Measurements from ENCODE around the gene PEPD. TPM values are rescaled to one million over a fixed set of nuclear protein-coding genes. Genes with fewer than 3 reads are reported as not detected.
A peak's percentile ranks its signal among the peaks of the same experiment; 100 is the strongest.
"Not testable (repeated sequence)": the region's sequence is repeated elsewhere in the genome, so short reads cannot be mapped to it uniquely, and the experiment has no call there.

PEPD gene
- total RNA-seq (2014; rRNA removed; shearing (Covaris generic); ENCODE audit: low replicate concordance) = 148 and 165 TPM in 2 replicates

- in situ Hi-C loops (cut with HindIII; ENCODE audit: low pct_unique_long_range_greater_than_20kb, low sequenced_read_pairs) = no loop called here
- peak; percentile 86 for DNase-seq (ENCODE audit: low read depth)
Measured at GRCh38 chr19:33521480-33522370, at the start of gene PEPD. PEPD (minus strand) TSS chr19:33521791; CDS start chr19:33521760, 31 bp downstream.

- DNase-seq (ENCODE audit: low read depth) = no peak
- in situ Hi-C loops (cut with HindIII; ENCODE audit: low pct_unique_long_range_greater_than_20kb, low sequenced_read_pairs) = no loop called here
Measured at GRCh38 chr19:33569821-33570220, 48.2 kb upstream of the PEPD start.

GRCh38 chr19:33568706-33569105, 47.1 kb upstream of the PEPD start:
- in situ Hi-C loops (cut with HindIII; ENCODE audit: low pct_unique_long_range_greater_than_20kb, low sequenced_read_pairs) = no loop called here
- no peak for DNase-seq (ENCODE audit: low read depth)

- in situ Hi-C loops (cut with HindIII; ENCODE audit: low pct_unique_long_range_greater_than_20kb, low sequenced_read_pairs) = no loop called here
Measured at GRCh38 chr19:33564836-33565338, 43.3 kb upstream of the PEPD start.

GRCh38 chr19:33562636-33563035, 41.0 kb upstream of the PEPD start:
- in situ Hi-C loops (cut with HindIII; ENCODE audit: low pct_unique_long_range_greater_than_20kb, low sequenced_read_pairs) = no loop called here
- DNase-seq (ENCODE audit: low read depth) = no peak

More at GRCh38 chr19:33564836-33565338, 43.3 kb upstream of the PEPD start:
- DNase-seq (ENCODE audit: low read depth) = no peak

- in situ Hi-C loops (cut with HindIII; ENCODE audit: low pct_unique_long_range_greater_than_20kb, low sequenced_read_pairs); DNase-seq (ENCODE audit: low read depth): not testable (repeated sequence)
Measured at GRCh38 chr19:33561666-33562065, 40.1 kb upstream of the PEPD start.

- no peak for DNase-seq (ENCODE audit: low read depth)
- in situ Hi-C loops (cut with HindIII; ENCODE audit: low pct_unique_long_range_greater_than_20kb, low sequenced_read_pairs) = no loop called here
Measured at GRCh38 chr19:33561261-33561660, 39.7 kb upstream of the PEPD start.

GRCh38 chr19:33559996-33560395, 38.4 kb upstream of the PEPD start:
- in situ Hi-C loops (cut with HindIII; ENCODE audit: low pct_unique_long_range_greater_than_20kb, low sequenced_read_pairs) = no loop called here
- DNase-seq (ENCODE audit: low read depth) = no peak

GRCh38 chr19:33558856-33559255, 37.3 kb upstream of the PEPD start:
- DNase-seq (ENCODE audit: low read depth) = no peak
- in situ Hi-C loops (cut with HindIII; ENCODE audit: low pct_unique_long_range_greater_than_20kb, low sequenced_read_pairs) = no loop called here

- DNase-seq (ENCODE audit: low read depth) = no peak
- in situ Hi-C loops (cut with HindIII; ENCODE audit: low pct_unique_long_range_greater_than_20kb, low sequenced_read_pairs) = no loop called here
Measured at GRCh38 chr19:33558151-33558550, 36.6 kb upstream of the PEPD start.

GRCh38 chr19:33557720-33558119, 36.1 kb upstream of the PEPD start:
- no peak for DNase-seq (ENCODE audit: low read depth)
- in situ Hi-C loops (cut with HindIII; ENCODE audit: low pct_unique_long_range_greater_than_20kb, low sequenced_read_pairs) = no loop called here

- in situ Hi-C loops (cut with HindIII; ENCODE audit: low pct_unique_long_range_greater_than_20kb, low sequenced_read_pairs) = no loop called here
- no peak for DNase-seq (ENCODE audit: low read depth)
Measured at GRCh38 chr19:33557196-33557595, 35.6 kb upstream of the PEPD start.

- no peak for DNase-seq (ENCODE audit: low read depth)
- in situ Hi-C loops (cut with HindIII; ENCODE audit: low pct_unique_long_range_greater_than_20kb, low sequenced_read_pairs) = no loop called here
Measured at GRCh38 chr19:33556261-33556660, 34.7 kb upstream of the PEPD start.

- DNase-seq (ENCODE audit: low read depth); in situ Hi-C loops (cut with HindIII; ENCODE audit: low pct_unique_long_range_greater_than_20kb, low sequenced_read_pairs): not testable (repeated sequence)
Measured at GRCh38 chr19:33555726-33556125, 34.1 kb upstream of the PEPD start.

GRCh38 chr19:33554821-33555220, 33.2 kb upstream of the PEPD start:
- in situ Hi-C loops (cut with HindIII; ENCODE audit: low pct_unique_long_range_greater_than_20kb, low sequenced_read_pairs) = no loop called here

GRCh38 chr19:33554391-33554790, 32.8 kb upstream of the PEPD start:
- DNase-seq (ENCODE audit: low read depth) = no peak
- in situ Hi-C loops (cut with HindIII; ENCODE audit: low pct_unique_long_range_greater_than_20kb, low sequenced_read_pairs) = no loop called here

More at GRCh38 chr19:33554821-33555220, 33.2 kb upstream of the PEPD start:
- DNase-seq (ENCODE audit: low read depth) = no peak

- in situ Hi-C loops (cut with HindIII; ENCODE audit: low pct_unique_long_range_greater_than_20kb, low sequenced_read_pairs) = no loop called here
- DNase-seq (ENCODE audit: low read depth) = no peak
Measured at GRCh38 chr19:33553530-33554310, 32.1 kb upstream of the PEPD start.

GRCh38 chr19:33552928-33553279, 31.3 kb upstream of the PEPD start:
- no peak for DNase-seq (ENCODE audit: low read depth)
- in situ Hi-C loops (cut with HindIII; ENCODE audit: low pct_unique_long_range_greater_than_20kb, low sequenced_read_pairs) = no loop called here

All from Caki2 (cell line).